Smooth muscle cell of the brain vasculature (primary cell): Measurements from ENCODE around the gene KLHL17.

Experiments
- DNase-seq: peaks from one replicate; pipeline ENCODE4 v3.0.0-alpha.2; 2012; ENCODE audit warnings: low read depth, low spot score

The KLHL17 gene

DNA sequence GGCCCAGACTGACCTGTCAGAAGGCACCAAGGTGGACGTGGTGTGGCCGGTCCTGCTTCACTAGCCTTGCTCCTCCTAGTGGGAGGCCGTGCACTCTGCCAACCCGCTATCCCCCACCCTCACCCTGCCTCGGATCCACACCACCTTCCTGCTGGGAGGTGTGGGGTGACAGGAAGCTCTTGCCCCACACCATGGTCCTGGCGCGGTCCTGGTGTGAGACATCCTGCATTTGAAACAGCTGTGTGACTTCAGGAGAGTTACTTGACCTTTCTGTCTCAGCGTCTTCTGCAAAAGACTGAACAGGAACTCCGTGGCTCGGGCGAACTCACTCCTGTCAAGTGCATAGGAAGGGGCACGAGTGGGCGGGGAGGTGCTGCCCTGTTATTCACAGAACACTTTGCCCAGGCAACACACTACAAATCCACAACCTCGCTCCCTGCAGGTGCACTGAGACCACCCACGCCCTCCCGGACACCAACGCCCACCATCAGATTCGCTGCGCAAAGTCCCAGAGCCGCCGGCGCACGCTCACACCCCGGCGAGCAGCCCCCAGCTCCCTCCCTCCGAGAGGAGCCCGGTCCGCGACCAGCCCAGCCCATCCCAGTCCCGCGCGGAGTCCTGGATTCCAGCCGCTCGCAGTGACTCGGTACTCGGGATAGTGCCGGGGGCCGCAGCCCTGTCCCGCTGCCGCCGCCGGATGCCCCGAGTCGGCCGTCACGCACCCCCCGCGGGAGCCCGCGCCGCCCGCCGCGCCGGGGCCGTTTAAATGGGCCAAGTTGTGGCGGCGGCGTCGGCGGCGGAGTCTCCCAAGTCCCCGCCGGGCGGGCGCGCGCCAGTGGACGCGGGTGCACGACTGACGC, 37.0 kb upstream of the KLHL17 start, which contains the start of gene SAMD11:
TSS of gene SAMD11 (plus strand) at position 793 of the 860 bp plus-strand sequence. CDS start 509 bp downstream, outside the sequence.
- no peak for DNase-seq

DNA sequence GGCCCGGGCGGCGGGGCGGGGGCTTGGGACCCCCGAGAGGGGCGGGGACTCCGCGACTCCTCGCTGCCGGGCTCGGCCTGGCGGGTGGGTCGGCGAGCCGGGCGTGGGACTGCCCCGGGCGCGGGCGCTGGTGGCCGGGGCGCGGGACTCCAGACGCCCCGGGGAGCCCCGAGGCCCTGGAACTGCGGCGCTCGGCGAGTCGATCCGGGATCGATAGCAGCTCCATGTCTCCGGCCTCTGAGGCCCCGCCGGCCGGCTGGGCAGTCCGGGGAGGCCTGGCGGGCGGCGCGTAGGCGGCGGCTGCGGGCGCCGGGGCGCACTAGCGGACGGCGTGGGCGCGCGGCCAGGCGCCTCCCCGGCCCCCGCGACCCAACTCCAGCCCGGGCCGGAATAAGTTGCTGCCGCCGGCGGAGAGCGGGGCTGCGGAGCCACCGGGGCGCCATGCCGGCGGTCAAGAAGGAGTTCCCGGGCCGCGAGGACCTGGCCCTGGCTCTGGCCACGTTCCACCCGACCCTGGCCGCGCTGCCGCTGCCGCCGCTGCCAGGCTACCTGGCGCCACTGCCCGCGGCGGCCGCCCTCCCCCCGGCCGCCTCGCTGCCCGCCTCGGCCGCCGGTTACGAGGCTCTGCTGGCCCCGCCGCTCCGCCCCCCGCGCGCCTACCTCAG, 36.3 kb upstream of the KLHL17 start:
- no peak for DNase-seq

DNA sequence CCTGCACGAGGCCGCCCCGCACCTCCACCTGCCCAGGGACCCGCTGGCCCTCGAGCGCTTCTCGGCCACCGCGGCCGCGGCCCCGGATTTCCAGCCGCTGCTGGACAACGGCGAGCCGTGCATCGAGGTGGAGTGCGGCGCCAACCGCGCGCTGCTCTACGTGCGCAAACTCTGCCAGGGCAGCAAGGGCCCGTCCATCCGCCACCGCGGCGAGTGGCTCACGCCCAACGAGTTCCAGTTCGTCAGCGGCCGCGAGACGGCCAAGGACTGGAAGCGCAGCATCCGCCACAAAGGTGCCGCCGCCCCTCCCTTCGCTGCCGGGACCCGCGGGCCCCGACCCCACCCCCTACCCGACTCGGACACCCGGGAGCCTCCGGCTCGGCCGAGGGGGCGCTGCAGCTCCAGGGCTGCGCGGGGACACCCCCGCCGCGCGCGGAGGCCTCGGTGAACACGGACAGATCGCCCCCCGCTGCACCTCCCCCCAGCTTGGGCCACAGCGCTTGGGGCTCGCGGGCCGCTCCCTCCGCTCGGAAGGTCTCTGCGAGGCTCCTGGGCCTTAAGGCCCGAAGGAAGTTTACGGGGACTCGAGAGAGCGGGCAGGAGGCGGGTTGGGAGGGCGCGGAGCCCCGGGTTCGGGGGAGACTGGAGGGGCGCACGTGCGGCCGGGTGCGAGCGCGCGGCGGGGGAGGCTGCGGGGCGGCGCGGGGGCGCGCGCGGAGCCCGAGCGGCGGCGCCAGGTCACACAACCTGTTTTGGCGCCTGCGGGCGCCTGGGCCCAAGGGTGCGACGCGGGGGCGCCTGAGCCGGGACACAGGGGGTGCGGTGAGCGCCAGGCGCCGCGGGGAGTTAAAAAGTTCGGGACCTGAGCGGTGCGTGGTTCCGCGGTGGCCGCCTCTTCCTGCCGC, 35.5 kb upstream of the KLHL17 start:
- DNase-seq: no peak

DNA sequence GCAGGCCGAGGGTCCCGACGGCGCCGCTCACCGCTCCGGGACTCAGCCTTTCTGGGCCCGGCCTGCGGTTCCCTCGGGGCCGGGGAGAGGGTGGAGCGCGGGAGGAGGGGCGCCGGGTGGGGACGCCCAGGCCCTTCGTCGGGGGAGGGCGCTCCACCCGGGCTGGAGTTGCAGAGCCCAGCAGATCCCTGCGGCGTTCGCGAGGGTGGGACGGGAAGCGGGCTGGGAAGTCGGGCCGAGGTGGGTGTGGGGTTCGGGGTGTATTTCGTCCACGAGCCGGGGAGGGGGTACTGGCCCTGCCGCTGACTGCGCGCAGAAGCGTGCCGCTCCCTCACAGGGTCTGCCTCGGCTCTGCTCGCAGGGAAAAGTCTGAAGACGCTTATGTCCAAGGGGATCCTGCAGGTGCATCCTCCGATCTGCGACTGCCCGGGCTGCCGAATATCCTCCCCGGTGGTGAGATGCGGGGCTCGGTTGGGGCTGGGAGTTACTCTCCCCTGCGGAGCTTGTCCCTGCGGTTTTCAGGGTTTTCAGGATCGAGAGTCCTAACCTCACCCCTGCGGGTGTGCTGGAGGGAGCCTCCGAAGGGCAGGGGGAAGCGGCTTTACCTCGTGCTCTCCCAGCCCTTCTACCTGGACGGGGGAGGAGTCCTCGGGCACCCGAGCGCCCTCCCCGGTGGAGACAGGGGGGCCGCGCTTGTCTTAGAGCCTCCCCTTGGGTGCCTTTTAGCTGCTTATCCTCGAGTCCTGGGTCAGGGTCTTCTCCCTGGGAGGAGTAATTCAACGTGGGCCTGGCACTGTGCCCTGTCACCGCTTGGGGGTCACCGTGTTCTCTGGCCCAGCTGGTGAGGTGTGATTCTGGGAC, 34.6 kb upstream of the KLHL17 start:
- no peak for DNase-seq

DNA sequence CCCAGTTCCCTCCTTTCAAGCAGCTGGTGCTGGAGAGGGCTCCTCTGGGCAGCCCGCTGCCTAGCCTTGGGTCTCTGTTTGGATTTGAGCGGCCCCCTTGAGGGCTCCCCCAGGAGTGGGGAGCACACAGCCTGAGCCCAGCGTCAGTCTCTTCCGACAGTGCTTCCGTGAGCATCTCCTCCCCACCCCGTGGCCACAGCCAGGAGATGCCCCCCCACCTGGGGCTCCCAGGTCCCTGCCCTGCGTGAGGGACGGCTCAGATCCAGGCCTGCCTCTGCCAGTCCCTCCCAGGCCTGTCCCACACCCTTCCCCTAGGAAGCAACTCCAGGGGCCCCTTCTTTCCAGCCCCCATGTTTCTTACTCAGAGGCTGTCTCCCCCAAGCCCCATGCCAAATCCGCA, 33.1 kb upstream of the KLHL17 start:
- no peak for DNase-seq

DNA sequence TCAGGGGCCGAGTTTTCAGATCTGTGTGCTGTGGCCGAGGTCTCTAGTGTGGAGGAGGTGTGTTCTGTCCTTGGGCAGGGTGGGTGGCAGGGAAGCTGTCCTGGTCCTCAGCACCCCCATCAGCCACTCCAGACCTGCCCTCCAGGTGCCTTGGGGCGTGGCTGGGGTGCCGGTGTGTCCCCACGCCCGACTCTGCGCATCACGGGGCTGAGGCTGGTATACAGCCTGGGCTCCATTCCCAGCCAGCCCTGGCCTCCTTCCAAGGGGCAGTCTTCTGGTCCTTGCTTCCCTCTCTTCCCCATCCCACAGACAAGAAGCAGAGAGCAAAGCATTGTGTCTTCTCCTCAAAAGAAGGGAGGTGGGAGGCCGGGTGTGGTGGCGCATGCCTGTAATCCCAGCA, 32.6 kb upstream of the KLHL17 start:
- no peak for DNase-seq

DNA sequence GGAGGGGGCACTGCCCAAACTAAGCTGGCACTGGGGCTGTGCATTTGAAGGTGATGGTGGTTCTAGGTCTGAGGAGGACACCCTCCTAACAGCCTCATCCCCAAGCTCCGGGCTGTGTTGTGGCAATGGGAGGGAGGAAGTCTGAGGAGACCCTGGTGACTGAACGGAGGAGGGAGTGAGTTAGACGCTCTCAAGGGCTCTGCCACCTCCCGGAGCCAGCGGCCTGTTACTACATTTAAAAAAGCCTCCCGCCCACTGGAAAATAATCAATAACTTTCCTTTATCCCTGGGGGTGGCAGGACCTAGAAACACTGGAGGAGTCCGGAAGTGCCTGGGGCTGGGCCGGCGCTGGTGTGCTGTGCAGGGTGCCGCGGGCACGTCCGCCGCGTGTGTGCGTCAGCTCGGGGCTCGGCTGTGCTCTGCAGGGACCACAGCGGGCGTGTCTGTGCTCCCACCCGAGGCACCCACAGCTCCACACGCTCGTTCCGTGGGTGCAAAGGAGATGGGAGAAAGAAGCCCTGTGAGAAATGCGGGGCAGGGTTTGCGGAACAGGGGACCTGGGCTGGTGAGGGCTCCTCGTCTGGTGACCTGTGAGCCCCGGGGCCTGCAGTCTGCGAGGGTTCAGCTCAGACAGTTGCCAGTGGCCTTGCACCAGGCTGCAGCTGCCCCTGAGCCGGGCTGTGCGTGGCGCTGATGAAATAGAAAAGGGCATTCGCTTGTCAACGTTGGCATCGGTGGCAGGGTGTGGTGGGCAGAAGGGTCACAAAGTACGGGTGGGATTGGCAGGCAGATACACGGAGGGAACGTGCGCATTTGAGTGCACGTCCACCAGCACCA, 31.3 kb upstream of the KLHL17 start:
- DNase-seq: no peak

DNA sequence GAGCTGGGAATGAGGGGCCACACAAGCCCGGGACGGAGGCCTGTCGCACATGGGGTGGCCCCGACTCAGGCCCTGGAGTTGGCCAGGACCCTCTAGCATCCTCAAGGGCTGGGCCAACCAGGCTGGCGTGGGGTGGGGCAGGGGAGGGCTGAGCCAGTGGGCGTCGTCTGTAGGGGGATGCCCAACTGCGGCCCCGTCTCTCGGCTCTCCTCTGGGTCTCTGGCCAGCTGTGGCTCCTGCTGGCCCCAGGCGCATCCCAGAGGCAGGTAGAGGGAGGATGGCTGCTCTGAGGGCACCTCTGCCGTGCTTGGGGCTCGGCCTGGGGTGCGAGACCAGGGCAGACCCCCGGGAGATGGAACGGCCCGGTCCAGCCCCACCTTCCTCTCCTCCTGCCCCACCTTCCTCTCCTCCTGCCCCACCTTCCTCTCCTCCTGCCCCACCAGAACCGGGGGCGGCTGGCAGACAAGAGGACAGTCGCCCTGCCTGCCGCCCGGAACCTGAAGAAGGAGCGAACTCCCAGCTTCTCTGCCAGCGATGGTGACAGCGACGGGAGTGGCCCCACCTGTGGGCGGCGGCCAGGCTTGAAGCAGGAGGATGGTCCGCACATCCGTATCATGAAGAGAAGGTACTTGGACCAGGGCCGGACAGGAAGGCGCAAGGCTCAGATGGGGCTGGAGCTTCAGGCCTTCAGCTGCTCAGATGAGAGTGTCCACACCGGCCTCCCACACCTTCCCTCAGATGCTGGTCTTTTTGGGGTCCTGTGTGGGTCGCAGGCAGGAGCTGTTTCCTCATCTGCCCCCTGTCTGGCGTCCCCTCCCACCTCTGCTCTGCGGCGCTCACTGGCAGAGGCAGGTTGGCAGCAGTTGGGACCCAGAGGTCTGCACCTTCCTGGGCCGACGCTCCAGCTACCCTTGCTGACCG, 30.4 kb upstream of the KLHL17 start:
- DNase-seq: no peak

DNA sequence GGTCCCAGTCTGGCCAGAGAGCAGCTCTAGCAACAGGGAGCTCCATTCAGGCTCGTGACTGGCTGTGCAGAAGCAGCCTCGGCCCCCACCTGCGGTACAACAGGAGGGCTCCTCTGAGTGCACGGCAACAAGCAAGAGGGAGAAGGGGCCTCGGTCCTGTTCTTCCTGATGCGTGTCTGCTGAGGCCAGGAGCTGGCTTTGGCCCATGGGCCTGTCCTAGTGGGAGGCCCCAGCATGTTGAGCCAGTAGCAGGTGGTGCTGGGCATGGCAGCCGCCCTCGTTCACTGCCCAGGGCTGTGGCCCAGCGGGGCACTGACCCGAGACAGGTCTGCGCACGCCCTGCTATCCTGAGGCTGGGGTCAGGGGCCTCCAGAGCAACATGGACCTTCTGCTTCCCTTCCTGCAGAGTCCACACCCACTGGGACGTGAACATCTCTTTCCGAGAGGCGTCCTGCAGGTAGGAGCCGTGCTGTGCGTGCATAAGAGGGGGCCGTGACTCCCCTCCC, 29.7 kb upstream of the KLHL17 start:
- no peak for DNase-seq

DNA sequence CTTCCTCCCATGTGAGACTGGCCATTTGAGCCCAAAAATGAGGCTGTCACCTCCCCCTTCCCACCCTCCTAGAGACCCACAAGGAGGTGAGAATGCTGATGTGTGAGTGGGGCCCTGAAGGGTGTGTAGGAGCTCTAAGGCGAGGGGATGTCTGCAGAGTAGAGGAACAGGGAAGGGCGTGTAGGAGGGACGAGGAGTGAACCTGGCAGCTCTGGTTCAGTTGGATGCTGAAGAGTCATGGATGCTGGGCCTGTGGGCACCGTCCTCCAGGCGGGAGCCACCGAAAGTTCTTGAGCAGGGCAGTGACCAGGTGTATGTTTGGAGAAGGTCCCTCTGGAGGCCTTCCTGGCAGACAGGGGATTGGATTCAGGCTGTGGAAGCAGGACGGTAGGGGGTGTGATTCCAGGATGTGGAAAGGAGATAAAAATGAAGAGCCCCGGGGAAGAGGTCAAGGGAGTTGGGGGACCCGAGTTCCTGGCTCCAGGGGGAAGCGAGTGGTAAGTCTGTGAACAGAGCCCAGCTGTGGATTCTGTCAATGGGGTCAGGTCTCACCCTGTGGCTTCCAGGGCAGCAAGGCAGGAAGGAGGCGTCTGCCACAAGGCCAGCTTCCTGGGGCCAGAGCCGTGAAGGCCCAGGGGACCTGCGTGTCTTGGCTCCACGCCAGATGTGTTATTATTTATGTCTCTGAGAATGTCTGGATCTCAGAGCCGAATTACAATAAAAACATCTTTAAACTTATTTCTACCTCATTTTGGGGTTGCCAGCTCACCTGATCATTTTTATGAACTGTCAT, 28.8 kb upstream of the KLHL17 start:
- DNase-seq: no peak

DNA sequence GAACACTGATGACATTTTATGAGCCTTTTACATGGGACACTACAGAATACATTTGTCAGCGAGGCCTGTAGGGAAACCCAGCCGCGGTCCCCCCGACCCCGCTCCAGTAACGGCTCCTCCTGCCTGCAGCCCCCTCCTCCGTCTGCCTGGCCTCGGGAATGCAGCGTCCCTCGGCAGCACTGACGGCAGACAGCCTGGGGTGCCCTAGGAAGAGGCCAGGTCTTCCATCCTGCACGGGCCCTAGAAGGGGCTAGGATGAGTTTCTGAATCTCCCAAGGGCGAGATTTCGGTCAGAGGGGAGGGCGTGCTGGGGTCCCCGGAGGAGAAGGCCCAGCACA, 28.2 kb upstream of the KLHL17 start:
- no peak for DNase-seq

DNA sequence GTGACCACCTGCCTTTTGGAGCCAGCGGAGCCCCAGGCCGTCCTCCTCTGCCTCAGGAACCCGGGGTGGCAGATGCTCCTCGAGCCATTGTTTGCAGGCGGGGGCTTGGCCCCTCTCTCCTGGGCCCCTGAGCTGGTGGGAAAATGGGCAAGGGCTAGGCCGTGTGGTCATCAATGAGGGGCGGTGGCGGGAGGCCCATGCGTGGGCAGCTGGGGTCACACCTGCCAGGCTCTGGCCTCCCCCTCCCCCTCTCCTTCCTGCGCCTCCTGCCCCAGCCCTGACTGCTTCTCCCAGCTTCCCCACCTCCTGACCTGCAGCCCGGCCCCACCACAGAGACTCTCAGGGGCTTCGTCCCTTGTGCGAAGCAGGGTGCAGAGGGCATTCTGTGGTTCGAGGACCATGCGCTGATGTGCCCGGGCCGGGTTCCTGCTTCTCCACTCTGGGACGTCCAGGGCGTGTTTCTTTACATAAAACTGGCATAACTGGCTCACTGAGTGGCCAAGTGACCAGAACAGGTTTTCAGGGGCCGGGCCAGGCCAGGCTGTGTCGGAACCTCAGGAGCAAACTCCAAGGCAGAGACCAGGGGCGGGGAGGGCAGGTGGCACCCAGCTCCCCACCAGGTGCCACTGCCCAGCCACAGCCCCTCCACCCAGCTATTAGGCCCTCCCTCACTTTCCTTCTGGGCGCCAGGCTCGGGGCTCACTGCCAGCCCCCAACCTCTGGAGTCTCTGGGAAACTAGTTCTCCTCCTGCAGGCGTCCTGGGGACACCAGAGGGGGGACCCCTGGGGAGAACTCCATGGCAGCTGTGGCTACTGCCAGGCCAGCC, 27.4 kb upstream of the KLHL17 start:
- DNase-seq: no peak

DNA sequence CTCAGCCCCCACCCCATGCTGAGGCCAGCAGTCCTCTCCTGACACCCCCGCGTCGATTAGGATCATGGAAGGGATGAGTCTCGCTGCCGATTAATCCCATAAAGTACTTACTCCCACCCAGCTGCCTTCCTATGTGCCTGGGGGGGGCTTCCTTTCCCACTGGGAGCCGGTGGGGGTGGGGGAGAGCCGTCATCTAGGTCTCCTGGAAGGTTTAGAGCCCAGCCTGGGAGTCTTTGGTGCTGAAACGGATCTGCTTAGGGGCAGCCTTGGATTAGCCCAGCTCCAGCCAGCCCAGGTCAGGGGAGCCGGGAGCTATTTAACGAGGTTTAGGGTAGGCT, 26.8 kb upstream of the KLHL17 start:
- DNase-seq: no peak

DNA sequence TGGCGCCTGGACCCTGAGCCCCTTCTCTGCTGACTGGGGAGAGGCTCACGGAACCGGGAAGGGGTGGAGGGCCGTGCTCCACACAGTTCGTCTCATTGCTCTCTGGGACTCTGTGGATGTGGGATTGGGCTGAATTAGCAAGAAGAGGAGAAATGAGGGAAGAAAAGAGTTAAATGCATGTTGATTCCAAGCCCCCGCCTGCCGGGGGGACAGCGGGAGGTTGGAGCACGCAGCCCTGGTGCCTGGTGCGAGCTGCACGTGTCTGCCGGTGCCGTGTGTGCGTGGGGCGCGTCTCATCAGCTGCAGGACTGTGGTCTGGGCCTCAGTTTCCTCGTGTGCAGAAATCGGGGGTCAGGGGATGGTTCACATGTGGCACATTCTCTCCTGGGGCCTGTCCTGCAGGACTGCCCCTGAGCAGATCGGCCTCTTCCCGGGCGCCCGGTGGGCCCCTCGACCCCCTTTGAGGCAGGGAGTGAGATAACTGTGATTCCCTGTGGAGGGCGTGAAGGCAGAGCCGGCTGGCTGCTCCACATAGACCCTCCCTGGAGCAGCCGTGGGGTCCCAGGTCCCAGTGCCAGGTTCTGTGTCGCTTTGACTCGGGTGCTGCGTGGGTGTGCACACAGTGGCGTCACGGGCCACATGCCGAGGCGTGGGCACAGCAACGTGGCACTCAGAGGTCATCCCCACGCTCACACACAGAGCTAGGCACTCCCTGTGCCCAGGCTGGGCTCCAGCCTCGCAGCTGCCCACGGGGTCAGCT, 25.2 kb upstream of the KLHL17 start:
- DNase-seq: no peak

DNA sequence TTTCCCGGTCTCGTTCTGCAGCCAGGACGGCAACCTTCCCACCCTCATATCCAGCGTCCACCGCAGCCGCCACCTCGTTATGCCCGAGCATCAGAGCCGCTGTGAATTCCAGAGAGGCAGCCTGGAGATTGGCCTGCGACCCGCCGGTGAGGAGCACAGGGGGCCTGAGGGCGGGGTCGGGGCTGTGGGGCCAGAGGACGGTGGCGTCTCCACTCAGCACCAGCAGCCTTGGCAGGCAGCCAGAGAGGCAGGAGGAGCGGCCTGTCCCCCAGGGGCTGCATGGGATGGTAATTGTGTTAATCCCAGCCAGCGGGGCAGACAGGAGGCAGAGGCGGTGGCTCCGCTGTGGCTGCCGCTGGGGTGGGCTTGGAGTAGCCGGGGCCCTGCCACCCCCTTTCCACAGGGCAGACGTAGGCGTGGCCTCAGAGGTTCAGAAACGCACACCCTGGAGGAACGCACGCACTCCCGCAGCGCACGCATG, 24.6 kb upstream of the KLHL17 start:
- no peak for DNase-seq
